ENCODE data around the gene MRPL40. TPM values are rescaled to one million over a fixed set of nuclear protein-coding genes. Genes with fewer than 3 reads are reported as not detected.

MRPL40 gene
- total and polyA plus RNA-seq, 2 of the 13 experiments (the other 11 are each of a cell fraction or from before 2014, with no cell fraction given): 42.7 to 79.7 TPM

DNA sequence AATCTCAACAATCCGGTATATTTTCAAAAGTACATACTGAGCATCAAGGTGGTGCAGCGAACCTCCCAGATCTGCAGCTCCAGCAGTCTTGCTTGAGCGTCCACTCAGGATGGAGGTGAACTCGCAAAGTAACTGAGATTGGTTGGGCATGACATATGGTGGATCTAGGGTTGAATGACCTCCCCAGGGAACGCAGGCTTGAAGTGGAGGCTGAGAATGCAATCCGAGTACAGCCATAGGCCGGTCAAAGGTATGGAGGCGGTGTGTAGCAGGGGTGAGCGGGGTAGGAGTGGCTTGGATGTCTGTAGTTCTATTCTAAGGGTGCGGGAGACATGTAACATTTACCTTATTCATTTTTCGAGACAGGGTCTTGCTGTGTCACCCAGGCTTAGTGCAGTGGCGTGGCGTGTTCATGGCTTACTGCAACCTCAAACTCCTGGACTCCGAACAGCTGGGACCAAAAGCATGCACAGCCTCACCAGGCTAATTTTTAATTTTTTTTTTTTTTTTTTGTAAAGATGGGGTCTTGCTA, 15.8 kb downstream of the MRPL40 start (continued):
- no peak for TF ChIP-seq ZNF205 (CRISPR knock-in tag; IDR thresholded peaks at IDR 0.05)
- TF ChIP-seq ZNF430 (CRISPR knock-in tag; IDR thresholded peaks at IDR 0.05): no peak
- no peak for TF ChIP-seq HMGA1 (CRISPR knock-in tag; conservative IDR thresholded peaks at IDR 0.05)
- TF ChIP-seq MAZ (IDR thresholded peaks at IDR 0.05; ENCODE audit: borderline replicate concordance, low read depth, low read length): no peak
- TF ChIP-seq MAZ (CRISPR knock-in tag; IDR thresholded peaks at IDR 0.05; ENCODE audit: low read depth): no peak
- TF ChIP-seq KLF15 (CRISPR knock-in tag; IDR thresholded peaks at IDR 0.05; ENCODE audit: borderline replicate concordance): no peak
- no peak for TF ChIP-seq TAF1 (CRISPR knock-in tag; IDR thresholded peaks at IDR 0.05)
- TF ChIP-seq TCF7 (IDR thresholded peaks at IDR 0.05; ENCODE audit: low read depth): no peak
- no peak for TF ChIP-seq HIVEP1 (CRISPR knock-in tag; IDR thresholded peaks at IDR 0.05)
- TF ChIP-seq THAP7 (CRISPR knock-in tag; IDR thresholded peaks at IDR 0.05): no peak
- TF ChIP-seq RXRB (CRISPR knock-in tag; IDR thresholded peaks at IDR 0.05; ENCODE audit: borderline replicate concordance): 0 out of 2 replicates have a peak, but pooled peaks have one; percentile 22
- TF ChIP-seq ZNF782 (CRISPR knock-in tag; IDR thresholded peaks at IDR 0.05; ENCODE audit: borderline replicate concordance): no peak
- no peak for TF ChIP-seq SUZ12 (IDR thresholded peaks at IDR 0.05; ENCODE audit: low read depth, low read length)
- TF ChIP-seq ZNF784 (CRISPR knock-in tag; IDR thresholded peaks at IDR 0.05; ENCODE audit: borderline replicate concordance): no peak
- TF ChIP-seq GZF1 (CRISPR knock-in tag; IDR thresholded peaks at IDR 0.05): no peak
- TF ChIP-seq ASH2L (IDR thresholded peaks at IDR 0.05; ENCODE audit: insufficient read length, low read depth, low read length): no peak
- TF ChIP-seq NKX3-1 (CRISPR knock-in tag; IDR thresholded peaks at IDR 0.05): no peak
- peak; percentile 57; the same call in 1 of the 2 replicates for TF ChIP-seq SSRP1 (CRISPR knock-in tag; IDR thresholded peaks at IDR 0.05)
- no peak for TF ChIP-seq FIP1L1 (IDR thresholded peaks at IDR 0.05; ENCODE audit: borderline replicate concordance, insufficient read depth, low read depth, low read length)
- TF ChIP-seq, protein P1, sequence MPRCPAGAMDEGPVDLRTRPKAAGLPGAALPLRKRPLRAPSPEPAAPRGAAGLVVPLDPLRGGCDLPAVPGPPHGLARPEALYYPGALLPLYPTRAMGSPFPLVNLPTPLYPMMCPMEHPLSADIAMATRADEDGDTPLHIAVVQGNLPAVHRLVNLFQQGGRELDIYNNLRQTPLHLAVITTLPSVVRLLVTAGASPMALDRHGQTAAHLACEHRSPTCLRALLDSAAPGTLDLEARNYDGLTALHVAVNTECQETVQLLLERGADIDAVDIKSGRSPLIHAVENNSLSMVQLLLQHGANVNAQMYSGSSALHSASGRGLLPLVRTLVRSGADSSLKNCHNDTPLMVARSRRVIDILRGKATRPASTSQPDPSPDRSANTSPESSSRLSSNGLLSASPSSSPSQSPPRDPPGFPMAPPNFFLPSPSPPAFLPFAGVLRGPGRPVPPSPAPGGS (CRISPR knock-in tag; IDR thresholded peaks at IDR 0.05): no peak; the same call in 1 of the 2 replicates
- no peak for TF ChIP-seq POLR2AphosphoS5 (IDR thresholded peaks at IDR 0.05; ENCODE audit: low read depth, low read length)
- no peak for TF ChIP-seq ZNF33B (CRISPR knock-in tag; IDR thresholded peaks at IDR 0.05)
- TF ChIP-seq SIN3A (IDR thresholded peaks at IDR 0.05; ENCODE audit: borderline replicate concordance, low read depth, low read length): peak; percentile 19; the same call in 1 of the 2 replicates
- TF ChIP-seq ZNF207 (IDR thresholded peaks at IDR 0.05; ENCODE audit: borderline replicate concordance): no peak
- 0 out of 2 replicates have a peak, but pooled peaks have one; percentile 4 for TF ChIP-seq GLI4 (CRISPR knock-in tag; IDR thresholded peaks at IDR 0.05; ENCODE audit: borderline replicate concordance)
- no peak for TF ChIP-seq HNF1B (CRISPR knock-in tag; IDR thresholded peaks at IDR 0.05)
- no peak for TF ChIP-seq MEIS1 (CRISPR knock-in tag; IDR thresholded peaks at IDR 0.05; ENCODE audit: borderline replicate concordance)
- TF ChIP-seq ZNF577 (CRISPR knock-in tag; IDR thresholded peaks at IDR 0.05; ENCODE audit: borderline replicate concordance, low read depth): no peak
